HG02884 (cell line): ENCODE results near the gene CCL21.

ENCODE experiments used
- ATAC-seq: cut with Tn5 transposase; IDR thresholded peaks from one replicate; pipeline ENCODE4 v1.9.1; 2021; ENCODE audit warnings: mild to moderate bottlenecking, moderate library complexity; ENCODE audit not compliant: unreplicated experiment

CCL21 gene

DNA sequence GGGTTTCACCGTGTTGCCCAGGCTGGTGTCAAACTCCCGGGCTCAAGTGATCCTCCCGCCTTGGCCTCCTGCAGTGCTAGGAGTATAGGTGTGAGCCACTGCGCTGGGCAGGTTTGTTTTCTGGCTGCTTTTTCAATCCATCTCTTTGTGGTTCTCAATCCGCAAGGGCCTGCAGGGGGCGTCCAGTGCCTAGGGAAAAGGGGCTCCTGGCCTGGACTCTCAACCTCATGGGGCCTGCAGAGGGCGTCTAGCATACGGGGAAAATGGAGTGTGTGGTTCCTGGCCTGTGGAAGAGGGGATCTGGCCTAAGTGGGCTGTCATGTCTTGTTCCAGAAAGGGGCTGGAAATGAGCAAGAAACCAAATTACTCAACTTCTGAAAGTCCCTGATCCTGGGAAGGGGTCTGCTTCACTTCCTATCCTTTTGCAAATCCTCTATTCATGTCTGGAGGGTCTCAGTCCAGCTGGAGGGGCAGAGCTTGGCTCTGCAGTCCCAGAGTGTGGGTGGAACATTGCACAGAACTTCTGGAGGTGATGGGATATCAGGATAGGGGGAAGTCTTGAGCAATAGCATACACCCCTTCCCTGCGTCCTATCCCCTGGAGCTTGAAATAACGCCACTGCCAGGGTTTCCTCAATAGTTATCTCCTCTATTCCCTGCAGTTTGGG, 34.8 kb downstream of the CCL21 start:
- ATAC-seq: no peak

DNA sequence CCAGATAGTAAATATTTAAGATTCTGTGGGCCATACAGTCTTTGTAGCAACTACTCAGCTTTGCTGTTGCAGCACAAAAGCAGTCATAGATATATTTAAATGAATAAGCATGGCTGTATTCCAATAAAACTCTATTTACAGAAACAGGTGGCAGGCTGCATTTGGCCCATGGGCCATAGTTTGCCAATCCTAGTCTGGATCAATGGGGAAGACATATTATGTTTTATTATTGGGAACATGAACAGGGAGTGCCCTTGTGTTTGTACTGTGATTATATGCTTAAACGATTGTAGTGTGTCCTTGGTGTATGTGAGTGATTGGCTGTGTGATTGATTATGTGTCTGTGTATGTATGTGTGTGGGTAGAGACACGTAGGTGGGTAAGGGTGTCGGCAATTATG, 35.5 kb downstream of the CCL21 start:
- ATAC-seq: no peak

DNA sequence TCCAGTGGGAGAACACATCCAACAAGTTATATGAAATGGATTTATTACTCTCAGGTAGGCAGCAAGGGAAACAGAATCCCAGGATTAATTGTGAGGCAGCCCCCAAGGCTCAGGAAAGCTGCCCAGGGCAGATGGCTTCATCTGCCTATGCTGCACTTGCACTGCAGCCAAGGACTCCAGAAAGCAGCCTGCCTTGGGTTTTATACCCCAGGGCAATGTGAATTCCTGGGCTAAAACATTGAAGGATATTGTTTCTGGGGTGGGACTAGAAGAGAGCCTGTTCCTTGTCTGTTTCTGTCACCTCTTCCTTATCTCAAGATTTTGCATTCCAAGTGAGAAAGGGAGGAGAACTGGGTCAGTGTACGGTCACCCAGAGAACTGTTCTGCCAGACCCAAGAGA, 38.6 kb downstream of the CCL21 start:
- ATAC-seq: no peak

DNA sequence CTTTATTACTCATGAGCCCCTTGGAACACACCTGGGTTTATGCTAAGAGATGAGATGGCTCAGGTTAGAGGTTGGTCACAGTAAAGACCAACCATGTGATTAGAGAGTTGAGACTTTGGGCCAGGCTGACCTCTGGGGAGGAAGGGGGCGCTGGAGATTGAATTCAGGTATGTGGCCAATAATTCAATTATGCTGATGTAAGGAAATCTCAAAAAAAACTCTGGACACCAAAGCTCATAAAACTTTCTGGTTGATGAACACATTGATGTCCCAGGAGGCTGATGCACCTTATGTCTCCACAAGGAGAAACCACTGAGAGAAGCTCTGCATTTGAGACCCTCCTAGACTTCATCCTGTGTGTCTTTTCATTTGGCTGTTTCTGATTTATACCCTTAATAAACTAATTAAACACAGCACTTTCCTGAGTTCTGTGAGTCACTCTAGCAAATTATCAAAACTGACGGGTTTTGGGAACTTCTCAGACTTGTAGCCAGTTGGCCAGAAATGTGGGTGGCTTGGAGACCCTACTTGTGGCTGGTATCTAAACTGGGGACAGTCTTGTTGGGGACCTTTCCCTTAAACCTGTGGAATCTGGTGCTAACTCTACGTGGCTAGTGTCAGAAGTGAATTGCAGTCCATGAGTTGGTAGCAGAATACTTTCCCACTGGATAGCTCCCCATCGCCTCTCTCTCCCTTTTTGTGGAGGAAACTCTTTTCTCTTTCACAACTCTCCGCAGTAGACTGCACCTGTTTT, 40.0 kb downstream of the CCL21 start:
- ATAC-seq: no peak

DNA sequence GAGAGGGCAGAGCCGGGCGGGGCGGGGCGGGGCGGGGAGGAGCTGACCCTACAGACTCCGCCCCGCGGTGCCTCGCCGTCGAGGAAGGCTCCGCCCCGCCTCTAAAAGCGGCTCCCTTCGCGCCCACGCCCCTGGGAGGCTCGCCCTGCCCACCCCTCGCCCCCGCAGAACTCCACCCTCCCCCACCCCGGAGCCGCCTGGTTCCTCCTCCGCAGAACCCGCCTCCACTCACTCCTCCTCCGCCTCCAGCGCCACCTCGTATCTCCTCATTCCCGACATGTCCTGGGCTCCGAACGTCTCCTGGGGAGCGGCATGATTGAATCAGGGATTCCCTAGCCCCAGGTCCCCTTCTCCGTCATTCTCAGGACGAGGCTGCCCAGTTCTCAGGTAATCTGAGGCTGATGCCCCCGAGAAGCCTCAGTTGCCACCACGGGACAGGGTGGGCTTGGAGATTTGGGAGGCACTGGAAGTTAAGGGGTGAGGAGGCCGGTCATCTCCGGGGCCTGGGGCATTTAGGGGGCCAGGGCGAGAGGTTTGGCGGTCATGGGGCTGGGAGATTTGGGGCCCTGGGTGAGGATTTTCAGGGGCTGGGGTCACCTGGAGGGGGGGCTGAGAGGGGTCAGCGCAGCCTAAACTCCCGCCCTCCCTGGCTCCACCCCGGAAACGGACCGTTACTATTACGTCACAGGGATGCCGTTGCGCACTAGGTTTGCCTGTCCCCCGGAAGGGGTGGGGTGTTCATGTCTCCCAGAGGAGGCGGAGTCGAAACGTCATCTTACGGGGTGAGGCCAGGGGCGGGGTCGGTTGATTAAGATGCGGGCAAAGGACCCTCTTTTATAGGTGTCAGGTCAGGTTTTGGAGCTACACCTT, 44.3 kb downstream of the CCL21 start:
- peak; percentile 56 for ATAC-seq

DNA sequence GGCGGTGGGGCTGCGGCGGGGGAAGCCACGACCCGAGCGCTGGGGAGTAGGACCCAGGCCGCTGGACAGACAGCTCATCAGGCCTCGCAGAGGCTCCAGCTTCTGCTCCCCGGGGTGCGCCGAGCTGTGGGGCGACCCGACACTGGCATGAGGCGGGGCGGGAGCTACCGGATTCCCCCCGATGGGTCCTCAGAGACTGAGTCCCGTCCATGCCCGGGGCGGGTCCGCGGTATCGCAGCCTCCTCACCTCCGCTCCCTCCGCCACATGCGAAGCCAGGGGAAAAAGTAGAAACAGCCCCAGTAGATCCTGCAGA, 44.9 kb downstream of the CCL21 start:
- ATAC-seq: peak; percentile 2

DNA sequence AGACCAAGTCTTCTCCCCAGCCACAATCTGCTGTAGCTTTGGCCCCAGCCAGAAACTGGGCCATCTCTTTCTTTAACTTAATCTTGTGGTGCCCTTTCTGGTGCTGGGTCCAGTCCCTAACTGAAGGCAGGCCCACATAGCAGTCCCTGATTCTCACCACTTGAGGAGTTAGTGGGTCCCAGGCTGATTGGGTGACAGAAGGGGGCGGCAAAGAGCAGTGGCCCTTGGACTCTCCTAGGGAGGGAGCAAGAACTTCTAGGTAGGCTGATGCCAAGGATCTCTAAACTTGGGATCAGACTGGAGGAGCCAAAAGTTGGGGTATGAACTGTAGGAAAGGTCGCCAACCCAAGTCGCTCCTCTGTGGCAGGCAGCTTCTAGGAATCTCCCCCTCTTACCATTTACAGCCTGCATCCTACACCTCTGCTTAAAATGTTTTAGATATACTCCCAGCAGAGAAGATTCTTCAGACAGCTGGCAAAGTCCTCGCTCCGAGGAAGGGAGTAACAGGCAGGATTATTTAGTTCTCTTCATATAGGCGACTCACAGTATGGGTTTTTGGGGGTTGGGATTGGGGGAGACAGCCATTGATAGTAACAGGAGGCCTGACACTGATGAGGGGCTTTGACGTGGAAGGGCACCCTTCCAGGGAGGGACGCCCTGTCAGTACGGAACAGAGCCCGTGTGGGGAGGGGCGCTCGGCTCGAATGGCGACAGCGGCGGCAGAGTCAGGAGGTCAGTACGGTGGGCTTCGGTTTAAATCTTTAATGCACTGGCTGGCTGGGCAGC, 45.5 kb downstream of the CCL21 start:
- no peak for ATAC-seq

GRCh38 chr9:34663303-34663605, 46.7 kb downstream of the CCL21 start:
- ATAC-seq: no peak

DNA sequence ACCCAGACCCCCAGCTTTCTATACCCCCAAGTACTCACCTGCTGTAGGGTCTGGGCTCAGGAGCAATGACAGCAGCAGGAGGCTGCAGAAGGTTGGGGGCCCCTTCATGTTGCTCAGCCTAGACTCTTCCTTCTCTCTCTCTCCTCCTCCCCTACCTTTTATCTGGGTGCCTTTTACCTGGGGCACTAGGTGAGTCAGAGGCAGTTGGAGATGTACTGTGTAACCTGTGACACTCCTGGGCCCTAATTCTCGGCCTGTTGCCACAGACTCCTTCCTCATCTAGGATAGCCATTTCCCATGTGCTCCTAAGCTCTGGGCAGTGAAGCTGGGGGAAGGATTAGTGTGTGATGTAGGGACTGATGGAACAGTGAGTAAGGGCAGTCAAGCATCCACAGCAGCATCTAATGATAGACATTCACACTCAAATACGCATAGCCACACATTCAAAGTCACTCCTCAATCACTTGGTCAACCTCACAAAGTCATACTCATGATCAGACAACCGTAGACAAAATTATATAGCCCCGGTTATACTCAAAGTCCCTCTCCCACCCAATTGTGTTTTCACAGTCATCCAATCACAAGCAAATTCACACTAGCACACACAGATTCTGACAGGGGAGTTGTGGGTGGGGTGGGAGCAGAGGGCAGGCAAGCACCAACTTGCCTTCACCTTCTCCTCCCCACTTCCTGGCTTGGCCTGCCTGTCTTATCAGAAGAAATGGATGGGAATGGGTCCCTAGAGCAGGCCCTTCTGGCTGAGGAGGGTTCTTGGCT, 47.2 kb downstream of the CCL21 start, which contains the start of gene CCL27:
TSS of gene CCL27 (minus strand) at position 132 of the 777 bp plus-strand sequence. CDS start at position 108, 24 bp downstream.
- no peak for ATAC-seq

- ATAC-seq: no peak
Observed at GRCh38 chr9:34659592-34660253, 50.2 kb downstream of the CCL21 start.
